ENCODE results near the gene C19orf25. TPM values are rescaled to one million over a fixed set of nuclear protein-coding genes. Genes with fewer than 3 reads are reported as not detected.
A peak's percentile ranks its signal among the peaks of the same experiment; 100 is the strongest.

Gene C19orf25
- total and polyA plus RNA-seq, 9 of the 15 experiments (the other 6 are each of a cell fraction or from before 2014, with no cell fraction given), result 0.79 to 96.0 (median 36.1) TPM

- peak; percentile 97 for TF ChIP-seq MGA (IDR thresholded peaks at IDR 0.05)
- 0 out of 2 replicates have a peak, but pooled peaks have one; percentile 4 for TF ChIP-seq PHF21A (IDR thresholded peaks at IDR 0.05; ENCODE audit: borderline replicate concordance, low read depth)
- TF ChIP-seq BCL6 (CRISPR knock-in tag; IDR thresholded peaks at IDR 0.05), result no peak
- no peak for TF ChIP-seq DDX20 (tag; IDR thresholded peaks at IDR 0.05; ENCODE audit: low read depth)
- no peak for TF ChIP-seq HOXB6 (CRISPR knock-in tag; IDR thresholded peaks at IDR 0.05; ENCODE audit: borderline replicate concordance)
- TF ChIP-seq RFX5 (IDR thresholded peaks at IDR 0.05; ENCODE audit: low read depth, low read length), result no peak
- peak; percentile 92 for TF ChIP-seq EP400 (IDR thresholded peaks at IDR 0.05)
- 0 out of 2 replicates have a peak, but pooled peaks have one; percentile 32 for TF ChIP-seq ZNF224 (CRISPR knock-in tag; IDR thresholded peaks at IDR 0.05)
- TF ChIP-seq KDM5B (IDR thresholded peaks at IDR 0.05; ENCODE audit: insufficient replicate concordance, low read depth, low read length), result peak; percentile 60
- peak; percentile 48; the same call in 1 of the 2 replicates for TF ChIP-seq TARDBP (IDR thresholded peaks at IDR 0.05)
- peak in 1 of 3 experiments; percentile 69 for TF ChIP-seq YY1 (IDR thresholded peaks at IDR 0.05; ENCODE audit: borderline replicate concordance in 1 of 3, control insufficient read depth in 1 of 3, extremely low read depth in 1 of 3, insufficient read depth in 3 of 3, insufficient read length in 1 of 3, insufficient replicate concordance in 2 of 3, low read depth in 1 of 3, low read length in 2 of 3)
- peak in 1 of 2 experiments; percentile 38; a peak in 2 of 4 replicates for TF ChIP-seq RCOR1 (IDR thresholded peaks at IDR 0.05; ENCODE audit: borderline replicate concordance in 1 of 2, low read depth in 2 of 2, low read length in 2 of 2)
- TF ChIP-seq E2F6 (IDR thresholded peaks at IDR 0.05; ENCODE audit: borderline replicate concordance in 1 of 2, extremely low read depth in 1 of 2, insufficient read depth in 1 of 2, insufficient read length in 1 of 2, low read depth in 1 of 2, low read length in 1 of 2, poor library complexity in 1 of 2, severe bottlenecking in 1 of 2), result peak; percentile 94 to 96
Measured at GRCh38 chr19:1503089-1503924, 24.3 kb upstream of the C19orf25 start (continued).

All from K562 (cell line).